DMS79 (cell line): ENCODE results near the gene GALK1.
"Not testable (repeated sequence)": the region's sequence is repeated elsewhere in the genome, so short reads cannot be mapped to it uniquely, and the experiment has no call there.

Source experiments
- DNase-seq: peaks from one replicate; lab custom pipeline; 2025; lab: John Stamatoyannopoulos, UW

Gene GALK1

GRCh38 chr17:75764711-75765421 is at the start of gene GALK1:
Gene GALK1 (minus strand): TSS chr17:75765192. CDS start chr17:75765136, 56 bp downstream.
- no peak for DNase-seq

GRCh38 chr17:75814021-75814395 is 49.0 kb upstream of the GALK1 start:
- no peak for DNase-seq

- no peak for DNase-seq
Measured at GRCh38 chr17:75813081-75814020, 48.4 kb upstream of the GALK1 start.

GRCh38 chr17:75812096-75813013 is 47.4 kb upstream of the GALK1 start:
- no peak for DNase-seq

- DNase-seq = no peak
Measured at GRCh38 chr17:75811174-75811573, 46.2 kb upstream of the GALK1 start.

- DNase-seq = not testable (repeated sequence)
Measured at GRCh38 chr17:75810756-75811155, 45.8 kb upstream of the GALK1 start.

- no peak for DNase-seq
Measured at GRCh38 chr17:75810216-75810615, 45.2 kb upstream of the GALK1 start.

- no peak for DNase-seq
Measured at GRCh38 chr17:75809631-75810111, 44.7 kb upstream of the GALK1 start.

GRCh38 chr17:75808905-75809621 is 44.1 kb upstream of the GALK1 start:
- DNase-seq = no peak

- DNase-seq = no peak
Measured at GRCh38 chr17:75808549-75808904, 43.5 kb upstream of the GALK1 start.

GRCh38 chr17:75807861-75808260 is 42.9 kb upstream of the GALK1 start:
- no peak for DNase-seq

GRCh38 chr17:75806822-75807500 is 42.0 kb upstream of the GALK1 start:
- no peak for DNase-seq

GRCh38 chr17:75803883-75804282 is 38.9 kb upstream of the GALK1 start:
- no peak for DNase-seq

- no peak for DNase-seq
Measured at GRCh38 chr17:75799402-75799801, 34.4 kb upstream of the GALK1 start.

GRCh38 chr17:75795820-75796607 is 31.0 kb upstream of the GALK1 start:
- DNase-seq = no peak

GRCh38 chr17:75793460-75793859 is 28.5 kb upstream of the GALK1 start:
- DNase-seq = no peak

- DNase-seq = no peak
Measured at GRCh38 chr17:75791254-75791653, 26.3 kb upstream of the GALK1 start.

- peak; percentile 79 for DNase-seq
Measured at GRCh38 chr17:75785016-75785890, 20.3 kb upstream of the GALK1 start.

- DNase-seq = peak; percentile 95
Measured at GRCh38 chr17:75784473-75785015, 19.6 kb upstream of the GALK1 start, which contains the start of gene UNK. Gene UNK (plus strand): TSS chr17:75784806. CDS start chr17:75784881, 75 bp downstream.
